ENCODE data around the gene NT5DC3.

The NT5DC3 gene

GRCh38 chr12:103848917-103849491 is 8.0 kb upstream of the NT5DC3 start:
- H3K4me3 ChIP-seq (ENCODE audit: low read depth, low read length): no peak overlapping the region
- TF ChIP-seq CTCF (IDR thresholded peaks at IDR 0.05; ENCODE audit: insufficient read depth, low read depth, low read length, missing control alignments): no peak
- DNase-seq (ENCODE audit: low read depth): no peak

- no peak for TF ChIP-seq CTCF (IDR thresholded peaks at IDR 0.05; ENCODE audit: insufficient read depth, low read depth, low read length, missing control alignments)
- H3K4me3 ChIP-seq (ENCODE audit: low read depth, low read length): no peak overlapping the region
- no peak for DNase-seq (ENCODE audit: low read depth)
Observed at GRCh38 chr12:103848143-103848542, 7.1 kb upstream of the NT5DC3 start.

GRCh38 chr12:103846415-103846814 is 5.4 kb upstream of the NT5DC3 start:
- DNase-seq (ENCODE audit: low read depth): no peak
- no peak for TF ChIP-seq CTCF (IDR thresholded peaks at IDR 0.05; ENCODE audit: insufficient read depth, low read depth, low read length, missing control alignments)
- H3K4me3 ChIP-seq (ENCODE audit: low read depth, low read length): no peak overlapping the region

GRCh38 chr12:103844305-103844704 is 3.3 kb upstream of the NT5DC3 start:
- DNase-seq (ENCODE audit: low read depth): no peak
- no peak for TF ChIP-seq CTCF (IDR thresholded peaks at IDR 0.05; ENCODE audit: insufficient read depth, low read depth, low read length, missing control alignments)
- no peak overlapping the region for H3K4me3 ChIP-seq (ENCODE audit: low read depth, low read length)

- no peak for TF ChIP-seq CTCF (IDR thresholded peaks at IDR 0.05; ENCODE audit: insufficient read depth, low read depth, low read length, missing control alignments)
- peak overlapping the region; percentile 98 for H3K4me3 ChIP-seq (ENCODE audit: low read depth, low read length)
- peak; percentile 10 for DNase-seq (ENCODE audit: low read depth)
Observed at GRCh38 chr12:103841690-103842584, 903 bp upstream of the NT5DC3 start.

- peak; percentile 40 for DNase-seq (ENCODE audit: low read depth)
- TF ChIP-seq CTCF (IDR thresholded peaks at IDR 0.05; ENCODE audit: insufficient read depth, low read depth, low read length, missing control alignments): no peak
- peak overlapping the region; percentile 98 for H3K4me3 ChIP-seq (ENCODE audit: low read depth, low read length)
Observed at GRCh38 chr12:103840462-103840875, 565 bp downstream of the NT5DC3 start.

Data from GM12865 (cell line).